Stimulated activated naive CD8-positive, alpha-beta T cell treated with anti-CD3 and anti-CD28 coated beads, Interleukin-15, amount 100 ng/mL, for 72 hours (primary cell): Measurements from ENCODE around the gene F10.
"Not testable (repeated sequence)": the region's sequence is repeated elsewhere in the genome, so short reads cannot be mapped to it uniquely, and the experiment has no call there.

Experiments used
- ATAC-seq: fragments of 150-1000 bp; cut with Tn5 transposase; 2 replicates; pipeline ENCODE4 v1.10.0; 2021; ENCODE audit warnings: mild to moderate bottlenecking, moderate library complexity
- DNase-seq, 2 donors: peaks; one replicate each; pipeline ENCODE4 v3.0.0; 2021 to 2022
- H3K27ac Mint-ChIP-seq, 2 donors: one replicate each; pipeline ENCODE4 v1.8.0; 2022; ENCODE audit warnings: mild to moderate bottlenecking in 2 of 2, mixed read lengths in 2 of 2, moderate library complexity in 2 of 2
- H3K27me3 Mint-ChIP-seq: one replicate; pipeline ENCODE4 v1.8.0; 2022; ENCODE audit warnings: mixed read lengths
- H3K4me1 Mint-ChIP-seq: one replicate; pipeline ENCODE4 v1.8.0; 2022; ENCODE audit warnings: mild to moderate bottlenecking, mixed read lengths
- H3K4me3 Mint-ChIP-seq, 2 donors: one replicate each; pipeline ENCODE4 v1.8.0; 2022; ENCODE audit warnings: mild to moderate bottlenecking in 2 of 2, mixed read lengths in 2 of 2, moderate library complexity in 1 of 2
- H3K9me3 Mint-ChIP-seq, 2 donors: one replicate each; pipeline ENCODE4 v1.8.0; 2022; ENCODE audit warnings: mixed read lengths in 2 of 2

The F10 gene

GRCh38 chr13:113105921-113106452 lies 16.6 kb upstream of the F10 start:
- H3K4me3 Mint-ChIP-seq = no peak overlapping the region

GRCh38 chr13:113106711-113107351 lies 15.8 kb upstream of the F10 start:
- H3K27ac Mint-ChIP-seq = peak overlapping the region in 1 of 2 donors; percentile 95
- peaks cover 4% of the 10 kb centered on the region for H3K4me1 Mint-ChIP-seq
- H3K9me3 Mint-ChIP-seq = no peaks in the 10 kb centered on the region
- no peak for DNase-seq
- ATAC-seq = peak; percentile 35
- peaks cover 15% of the 10 kb centered on the region for H3K27me3 Mint-ChIP-seq
- peak overlapping the region in 1 of 2 donors; percentile 64 for H3K4me3 Mint-ChIP-seq

More at GRCh38 chr13:113105921-113106452, 16.6 kb upstream of the F10 start:
- Mint-ChIP-seq H3K4me1 (peaks cover 4% of the 10 kb centered on the region), H3K9me3 (no peaks in the 10 kb centered on the region), H3K27ac (no peak overlapping the region), H3K27me3 (peaks cover 12% of the 10 kb centered on the region)
- ATAC-seq = peak; percentile 25
- DNase-seq = no peak

- ATAC-seq, H3K4me1 Mint-ChIP-seq, DNase-seq, H3K27ac Mint-ChIP-seq, H3K9me3 Mint-ChIP-seq: not testable (repeated sequence)
- Mint-ChIP-seq H3K27me3 (peaks cover 15% of the 10 kb centered on the region), H3K4me3 (peak overlapping the region in 1 of 2 donors; percentile 25)
Measured at GRCh38 chr13:113108521-113108920, 14.1 kb upstream of the F10 start.

- peaks cover 15% of the 10 kb centered on the region for H3K27me3 Mint-ChIP-seq
- DNase-seq (no peak), ATAC-seq (peak; percentile 46)
- peak overlapping the region; percentile 59 to 70 for H3K4me3 Mint-ChIP-seq
- H3K27ac Mint-ChIP-seq = peak overlapping the region in 1 of 2 donors; percentile 90
- H3K4me1 Mint-ChIP-seq = peaks cover 4% of the 10 kb centered on the region
- no peaks in the 10 kb centered on the region for H3K9me3 Mint-ChIP-seq
Measured at GRCh38 chr13:113109151-113110047, 13.2 kb upstream of the F10 start.

GRCh38 chr13:113110048-113110851 lies 12.3 kb upstream of the F10 start:
- peaks cover 4% of the 10 kb centered on the region for H3K4me1 Mint-ChIP-seq
- no peak for DNase-seq
- no peaks in the 10 kb centered on the region for H3K9me3 Mint-ChIP-seq
- ATAC-seq = peak; percentile 20
- no peak overlapping the region for H3K27ac Mint-ChIP-seq
- H3K27me3 Mint-ChIP-seq = peaks cover 15% of the 10 kb centered on the region
- H3K4me3 Mint-ChIP-seq = peak overlapping the region; percentile 59 to 70

- ATAC-seq (no peak), DNase-seq (no peak)
- Mint-ChIP-seq H3K27ac (no peak overlapping the region), H3K4me1 (peaks cover 4% of the 10 kb centered on the region), H3K4me3 (peak overlapping the region; percentile 44 to 69), H3K27me3 (peaks cover 15% of the 10 kb centered on the region), H3K9me3 (no peaks in the 10 kb centered on the region)
Measured at GRCh38 chr13:113110852-113111315, 11.7 kb upstream of the F10 start.

GRCh38 chr13:113111821-113112220 lies 10.8 kb upstream of the F10 start:
- not testable (repeated sequence) for H3K27ac Mint-ChIP-seq, H3K9me3 Mint-ChIP-seq, DNase-seq, H3K4me1 Mint-ChIP-seq, H3K4me3 Mint-ChIP-seq, ATAC-seq
- peaks cover 15% of the 10 kb centered on the region for H3K27me3 Mint-ChIP-seq

- H3K27me3 Mint-ChIP-seq = peaks cover 15% of the 10 kb centered on the region
- not testable (repeated sequence) for DNase-seq, H3K9me3 Mint-ChIP-seq, H3K4me1 Mint-ChIP-seq, H3K27ac Mint-ChIP-seq, ATAC-seq, H3K4me3 Mint-ChIP-seq
Measured at GRCh38 chr13:113112475-113112874, 10.1 kb upstream of the F10 start.

GRCh38 chr13:113112893-113113845 lies 9.4 kb upstream of the F10 start:
- DNase-seq (peak in 1 of 2 donors; percentile 6), ATAC-seq (no peak)
- no peaks in the 10 kb centered on the region for H3K9me3 Mint-ChIP-seq
- H3K27me3 Mint-ChIP-seq = peaks cover 15% of the 10 kb centered on the region
- no peak overlapping the region for H3K27ac Mint-ChIP-seq
- no peak overlapping the region for H3K4me3 Mint-ChIP-seq
- no peaks in the 10 kb centered on the region for H3K4me1 Mint-ChIP-seq

GRCh38 chr13:113113846-113114271 lies 8.7 kb upstream of the F10 start:
- Mint-ChIP-seq H3K27ac (no peak overlapping the region), H3K9me3 (no peaks in the 10 kb centered on the region), H3K4me3 (no peak overlapping the region), H3K4me1 (no peaks in the 10 kb centered on the region), H3K27me3 (peaks cover 15% of the 10 kb centered on the region)
- ATAC-seq = no peak
- peak in 1 of 2 donors; percentile 1 for DNase-seq

GRCh38 chr13:113114511-113115362 lies 7.9 kb upstream of the F10 start:
- Mint-ChIP-seq H3K4me3 (no peak overlapping the region), H3K4me1 (no peaks in the 10 kb centered on the region), H3K9me3 (no peaks in the 10 kb centered on the region), H3K27ac (no peak overlapping the region), H3K27me3 (peaks cover 10% of the 10 kb centered on the region)
- DNase-seq (peak in 1 of 2 donors; percentile 6), ATAC-seq (no peak)

GRCh38 chr13:113115363-113116205 lies 7.0 kb upstream of the F10 start:
- Mint-ChIP-seq H3K27me3 (peaks cover 7% of the 10 kb centered on the region), H3K9me3 (no peaks in the 10 kb centered on the region)
- no peak for ATAC-seq

More at GRCh38 chr13:113115363-113116205, 7.0 kb upstream of the F10 start:
- H3K4me3 Mint-ChIP-seq = no peak overlapping the region
- H3K27ac Mint-ChIP-seq = no peak overlapping the region
- H3K4me1 Mint-ChIP-seq = no peaks in the 10 kb centered on the region
- DNase-seq = no peak
